HepG2 (cell line): ENCODE results near the gene ABCA13.

ENCODE experiments used
- CHCHD3 ChIP-seq: sonication (generic); formaldehyde crosslinking; IDR thresholded peaks from 2 replicates; pipeline ENCODE4 v1.8.0; 2022; ENCODE audit warnings: mild to moderate bottlenecking, missing genetic modification reagents, moderate library complexity
- CREB1 ChIP-seq, 2 experiments: fragments of 450-650 bp in 1 of 2; IDR thresholded peaks; 2 replicates each; pipeline ENCODE4 v1.6.1; 2016 to 2017; ENCODE audit warnings: control low read depth in 1 of 2, mild to moderate bottlenecking in 1 of 2, missing compliant biosample characterization in 1 of 2, missing genetic modification characterization in 1 of 2
- TAF1 ChIP-seq: sonication (generic); formaldehyde crosslinking; IDR thresholded peaks from 2 replicates; pipeline ENCODE4 v1.4.0; 2020; ENCODE audit warnings: missing genetic modification reagents
- ZNF530 ChIP-seq: sonication (generic); formaldehyde crosslinking; IDR thresholded peaks from 2 replicates; pipeline ENCODE4 v1.5.0; 2020; ENCODE audit warnings: low read depth, mild to moderate bottlenecking, missing genetic modification reagents
- ZNF883 ChIP-seq: sonication (generic); formaldehyde crosslinking; IDR thresholded peaks from 2 replicates; pipeline ENCODE4 v1.5.1; 2020; ENCODE audit warnings: mild to moderate bottlenecking, missing genetic modification reagents; ENCODE audit errors: not compliant biosample characterization

DNA sequence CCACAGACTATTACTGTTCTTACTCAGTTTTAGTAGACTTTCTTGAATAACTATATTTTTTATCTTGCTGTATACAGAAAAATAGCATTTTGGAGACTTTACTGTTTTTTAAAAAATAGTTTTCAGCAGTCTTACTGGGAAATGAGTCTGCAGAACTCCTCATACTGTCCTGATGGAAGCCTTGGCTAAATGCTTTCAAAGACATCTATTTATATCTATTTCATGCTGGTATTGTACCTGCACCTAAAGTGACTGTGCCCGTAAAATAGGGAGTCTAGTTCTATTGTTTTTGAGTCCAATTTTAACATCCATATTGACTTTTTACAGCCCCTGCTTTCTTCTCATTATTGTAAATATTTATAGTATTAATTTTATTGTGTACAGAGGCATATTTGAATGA is 464.5 kb downstream of the ABCA13 start:
- TF ChIP-seq ZNF530 (CRISPR knock-in tag) (no peak), TAF1 (CRISPR knock-in tag) (no peak), ZNF883 (CRISPR knock-in tag) (no peak), CHCHD3 (CRISPR knock-in tag) (no peak), CREB1 (IDR thresholded peaks at IDR 0.05) (no peak), CREB1 (CRISPR knock-in tag; IDR thresholded peaks at IDR 0.05) (no peak)
